ENCODE measurements around the gene SNX7. TPM values are rescaled to one million over a fixed set of nuclear protein-coding genes. Genes with fewer than 3 reads are reported as not detected.

Gene SNX7
- total RNA-seq, 1 experiment from 2014 or later, result 18.8 TPM

DNA sequence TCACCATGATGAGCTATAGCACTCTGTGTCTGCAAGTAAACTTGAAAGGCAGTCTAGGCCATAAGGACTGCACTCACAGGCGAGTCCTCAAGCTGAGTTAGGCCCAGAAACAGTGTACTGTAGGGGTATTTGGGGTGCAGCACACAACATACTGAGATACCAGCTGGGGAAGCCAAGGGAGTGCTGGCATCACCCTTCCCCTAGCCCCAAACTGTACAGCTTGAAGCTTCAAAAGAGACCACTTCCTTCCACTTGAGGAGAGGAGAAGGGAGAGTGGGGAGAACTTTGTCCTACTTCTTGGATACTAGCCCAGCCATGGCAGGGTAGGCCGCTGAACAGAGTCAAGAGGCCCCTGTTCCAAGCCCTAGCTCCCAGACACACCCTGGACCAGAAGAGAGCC lies 24.2 kb upstream of the SNX7 start:
- CTCF ChIA-PET, result no interaction called here
- H3K9ac ChIP-seq (ENCODE audit: low read length), result no peak overlapping the region
- no peak overlapping the region for H3K27ac ChIP-seq (ENCODE audit: low read depth, low read length)
- H3K9me3 ChIP-seq (ENCODE audit: control insufficient read depth in 1 of 2, insufficient read depth in 1 of 2, low read depth in 1 of 2, low read length in 2 of 2), result no peaks in the 10 kb centered on the region
- no peak overlapping the region for H3K4me3 ChIP-seq (replicated peaks in 1 of 2; ENCODE audit: low read depth in 1 of 2, low read length in 2 of 2)
- intact Hi-C loops (cut with micrococcal nuclease), result no loop called here
- RAD21 ChIA-PET (ENCODE audit: low non-redundant PET in 1 of 2, low total read pairs in 2 of 2, uncharacterized antibody in 2 of 2, unreplicated experiment in 2 of 2), result no interaction called here
- H3K79me2 ChIP-seq (ENCODE audit: insufficient read depth, low read length), result no peaks in the 10 kb centered on the region
- BruUV-seq (replicated peaks), result no TSS peak
- no peaks in the 10 kb centered on the region for H3K9me2 ChIP-seq (ENCODE audit: insufficient read depth)
- ATAC-seq (no peak), DNase-seq (ENCODE audit: low read depth, low spot score) (no peak)
- TF ChIP-seq CBX3 (IDR thresholded peaks at IDR 0.05; ENCODE audit: low read depth), result no peak
- no peaks in the 10 kb centered on the region for H3K4me1 ChIP-seq (ENCODE audit: control insufficient read depth in 1 of 2, insufficient read depth in 2 of 2, low read length in 2 of 2)
- H2AFZ ChIP-seq (ENCODE audit: low read depth, low read length, poor library complexity, severe bottlenecking), result no peak overlapping the region
- H3K4me2 ChIP-seq (ENCODE audit: low read length), result no peak overlapping the region
- POLR2A ChIA-PET, result no interaction called here
- no peaks in the 10 kb centered on the region for H4K20me1 ChIP-seq (ENCODE audit: insufficient read depth)
- H3K27me3 ChIP-seq (ENCODE audit: insufficient read depth, low read length), result no peaks in the 10 kb centered on the region
- no peaks in the 10 kb centered on the region for H3K36me3 ChIP-seq (ENCODE audit: control insufficient read depth in 1 of 2, insufficient read depth in 2 of 2, low read length in 2 of 2)

GRCh38 chr1:98638185-98638584 lies 23.3 kb upstream of the SNX7 start:
- H3K9me3 ChIP-seq (ENCODE audit: control insufficient read depth in 1 of 2, insufficient read depth in 1 of 2, low read depth in 1 of 2, low read length in 2 of 2), result no peaks in the 10 kb centered on the region
- intact Hi-C loops (cut with micrococcal nuclease), result no loop called here
- no peak overlapping the region for H3K9ac ChIP-seq (ENCODE audit: low read length)
- TF ChIP-seq ZNF274 (IDR thresholded peaks at IDR 0.05; ENCODE audit: low read depth, low read length) (no peak), CBX3 (IDR thresholded peaks at IDR 0.05; ENCODE audit: low read depth) (no peak), JUND (IDR thresholded peaks at IDR 0.05) (no peak), SRF (IDR thresholded peaks at IDR 0.05; ENCODE audit: low read depth) (no peak), ELF1 (IDR thresholded peaks at IDR 0.05; ENCODE audit: borderline replicate concordance, low read depth) (no peak), POLR2A (IDR thresholded peaks at IDR 0.05; ENCODE audit: borderline replicate concordance, extremely low read depth, insufficient read depth, insufficient read length) (no peak), ZFX (IDR thresholded peaks at IDR 0.05) (no peak), RAD21 (IDR thresholded peaks at IDR 0.05; ENCODE audit: low read depth) (no peak), EZH2phosphoT487 (IDR thresholded peaks at IDR 0.05; ENCODE audit: borderline replicate concordance) (no peak)
- TF ChIP-seq, protein P1, sequence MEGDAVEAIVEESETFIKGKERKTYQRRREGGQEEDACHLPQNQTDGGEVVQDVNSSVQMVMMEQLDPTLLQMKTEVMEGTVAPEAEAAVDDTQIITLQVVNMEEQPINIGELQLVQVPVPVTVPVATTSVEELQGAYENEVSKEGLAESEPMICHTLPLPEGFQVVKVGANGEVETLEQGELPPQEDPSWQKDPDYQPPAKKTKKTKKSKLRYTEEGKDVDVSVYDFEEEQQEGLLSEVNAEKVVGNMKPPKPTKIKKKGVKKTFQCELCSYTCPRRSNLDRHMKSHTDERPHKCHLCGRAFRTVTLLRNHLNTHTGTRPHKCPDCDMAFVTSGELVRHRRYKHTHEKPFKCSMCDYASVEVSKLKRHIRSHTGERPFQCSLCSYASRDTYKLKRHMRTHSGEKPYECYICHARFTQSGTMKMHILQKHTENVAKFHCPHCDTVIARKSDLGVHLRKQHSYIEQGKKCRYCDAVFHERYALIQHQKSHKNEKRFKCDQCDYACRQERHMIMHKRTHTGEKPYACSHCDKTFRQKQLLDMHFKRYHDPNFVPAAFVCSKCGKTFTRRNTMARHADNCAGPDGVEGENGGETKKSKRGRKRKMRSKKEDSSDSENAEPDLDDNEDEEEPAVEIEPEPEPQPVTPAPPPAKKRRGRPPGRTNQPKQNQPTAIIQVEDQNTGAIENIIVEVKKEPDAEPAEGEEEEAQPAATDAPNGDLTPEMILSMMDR (IDR thresholded peaks at IDR 0.05 in 2 of 3, conservative IDR thresholded peaks at IDR 0.05 in 1 of 3; ENCODE audit: borderline replicate concordance in 1 of 3, insufficient read depth in 1 of 3, low read depth in 2 of 3, low read length in 2 of 3), result no peak
- H3K27me3 ChIP-seq (ENCODE audit: insufficient read depth, low read length), result no peaks in the 10 kb centered on the region
- no TSS peak for BruUV-seq (replicated peaks)
- no peak overlapping the region for H3K27ac ChIP-seq (ENCODE audit: low read depth, low read length)
- H2AFZ ChIP-seq (ENCODE audit: low read depth, low read length, poor library complexity, severe bottlenecking), result no peak overlapping the region
- no peaks in the 10 kb centered on the region for H3K4me1 ChIP-seq (ENCODE audit: control insufficient read depth in 1 of 2, insufficient read depth in 2 of 2, low read length in 2 of 2)
- no peaks in the 10 kb centered on the region for H3K9me2 ChIP-seq (ENCODE audit: insufficient read depth)
- DNase-seq (ENCODE audit: low read depth, low spot score) (no peak), ATAC-seq (no peak)
- POLR2A ChIA-PET, result no interaction called here
- H3K4me2 ChIP-seq (ENCODE audit: low read length), result no peak overlapping the region
- H3K36me3 ChIP-seq (ENCODE audit: control insufficient read depth in 1 of 2, insufficient read depth in 2 of 2, low read length in 2 of 2), result no peaks in the 10 kb centered on the region
- RAD21 ChIA-PET (ENCODE audit: low non-redundant PET in 1 of 2, low total read pairs in 2 of 2, uncharacterized antibody in 2 of 2, unreplicated experiment in 2 of 2), result no interaction called here
- no peaks in the 10 kb centered on the region for H3K79me2 ChIP-seq (ENCODE audit: insufficient read depth, low read length)
- no peak overlapping the region for H3K4me3 ChIP-seq (replicated peaks in 1 of 2; ENCODE audit: low read depth in 1 of 2, low read length in 2 of 2)
- H4K20me1 ChIP-seq (ENCODE audit: insufficient read depth), result no peaks in the 10 kb centered on the region
- CTCF ChIA-PET, result no interaction called here

Data from HCT116 (cell line).